NCI-H187 (cell line): ENCODE measurements around the gene PSAP.

Source experiments
- DNase-seq, 2 experiments: peaks; one replicate each; lab custom pipeline; 2025; lab: John Stamatoyannopoulos, UW

Gene PSAP

DNA sequence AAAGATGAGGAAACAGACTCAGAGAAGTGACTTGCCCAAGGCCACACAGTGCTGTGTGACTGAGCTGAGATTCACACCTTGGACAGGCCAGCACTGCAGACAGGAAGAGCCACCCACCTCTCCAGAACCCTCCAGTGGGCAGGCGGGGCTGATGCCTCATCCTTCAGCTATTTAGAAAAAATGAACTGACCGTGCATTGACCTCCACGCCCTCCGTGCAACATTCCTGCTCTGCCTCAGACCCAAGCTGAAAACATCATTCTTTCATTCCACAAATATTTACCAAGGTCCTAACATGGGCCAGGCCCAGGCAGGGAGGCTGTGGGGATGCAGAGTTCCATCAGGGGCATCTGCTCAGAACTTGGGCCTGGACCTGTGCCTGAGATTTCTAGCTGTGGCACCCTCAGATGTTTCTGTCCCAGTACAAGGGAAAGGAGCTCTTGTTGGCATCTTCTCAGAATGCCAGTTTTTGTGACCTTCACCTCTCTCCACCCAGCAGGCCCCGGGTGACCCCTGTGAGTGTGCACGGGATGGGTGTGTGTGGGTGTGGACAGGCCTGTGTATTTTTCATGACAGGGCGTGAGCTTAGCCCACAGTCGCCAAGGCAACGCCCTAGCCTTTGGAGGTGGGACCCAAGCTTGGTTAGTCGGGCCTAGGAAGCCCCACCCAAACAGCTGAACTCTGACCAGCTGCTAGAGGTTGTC is 84.2 kb downstream of the PSAP start:
- DNase-seq = no peak
